HG02938 (cell line): ENCODE data around the gene KCTD14.
"Not testable (repeated sequence)": the region's sequence is repeated elsewhere in the genome, so short reads cannot be mapped to it uniquely, and the experiment has no call there.

ENCODE experiments used
- ATAC-seq: cut with Tn5 transposase; IDR thresholded peaks from one replicate; pipeline ENCODE4 v1.9.1; 2021; ENCODE audit warnings: mild to moderate bottlenecking, moderate library complexity; ENCODE audit not compliant: unreplicated experiment

KCTD14 gene

DNA sequence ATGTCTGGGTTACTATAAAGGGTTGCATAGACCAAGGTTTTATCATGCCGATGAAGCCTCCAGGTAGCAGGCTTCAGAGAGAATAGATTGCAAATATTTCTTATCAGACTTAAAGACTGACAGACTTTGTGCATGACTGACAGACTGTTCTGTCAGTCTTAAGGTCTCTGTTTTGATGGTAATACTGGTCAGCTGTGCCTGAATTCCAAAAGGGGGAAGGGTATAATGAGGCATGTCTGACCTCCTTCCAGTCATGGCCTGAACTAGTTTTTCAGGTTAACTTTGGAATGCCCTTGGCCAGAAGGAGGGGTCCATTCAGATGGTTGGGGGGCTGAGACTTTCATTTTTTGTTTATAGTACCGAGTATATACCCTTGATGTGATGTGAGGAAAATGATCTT lies 4.7 kb upstream of the KCTD14 start:
- ATAC-seq = no peak

DNA sequence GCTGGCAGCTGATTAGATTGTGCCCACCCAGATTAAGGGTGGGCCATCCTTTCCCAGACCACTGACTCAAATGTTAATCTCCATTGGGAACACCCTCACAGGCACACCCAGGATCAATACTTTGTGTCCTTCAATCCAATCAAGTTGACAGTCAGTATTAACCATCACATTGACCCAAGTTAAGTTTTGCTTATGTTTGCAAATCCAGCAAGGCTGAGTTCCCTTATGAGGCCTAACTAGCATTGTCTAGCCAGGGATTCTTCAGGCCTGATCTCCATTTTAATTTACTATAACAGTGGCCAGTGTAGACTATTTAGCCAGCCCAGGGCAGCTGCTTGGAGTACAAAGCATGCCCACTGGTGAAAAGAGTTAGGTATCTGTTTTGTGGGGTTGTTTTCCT lies 2.3 kb upstream of the KCTD14 start:
- no peak for ATAC-seq

DNA sequence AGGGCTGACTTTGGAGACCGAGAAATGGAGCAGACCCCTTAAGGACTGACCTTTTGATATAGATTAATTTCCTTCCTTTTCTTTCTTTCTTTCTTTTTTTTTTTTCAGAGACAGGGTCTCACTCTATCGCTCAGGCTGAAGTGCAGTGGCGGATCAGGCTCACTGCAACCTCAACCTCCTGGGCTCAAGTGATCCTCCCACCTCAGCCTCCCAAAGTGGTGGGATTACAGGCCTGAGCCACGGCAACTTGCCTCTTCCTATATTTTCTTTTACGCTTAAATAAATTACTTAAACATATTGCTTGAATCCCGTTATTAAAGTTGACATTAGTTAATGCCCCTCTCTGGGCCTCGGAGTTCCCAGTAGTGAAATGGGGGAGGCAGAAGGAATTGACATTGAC lies 350 bp upstream of the KCTD14 start:
- ATAC-seq = no peak

DNA sequence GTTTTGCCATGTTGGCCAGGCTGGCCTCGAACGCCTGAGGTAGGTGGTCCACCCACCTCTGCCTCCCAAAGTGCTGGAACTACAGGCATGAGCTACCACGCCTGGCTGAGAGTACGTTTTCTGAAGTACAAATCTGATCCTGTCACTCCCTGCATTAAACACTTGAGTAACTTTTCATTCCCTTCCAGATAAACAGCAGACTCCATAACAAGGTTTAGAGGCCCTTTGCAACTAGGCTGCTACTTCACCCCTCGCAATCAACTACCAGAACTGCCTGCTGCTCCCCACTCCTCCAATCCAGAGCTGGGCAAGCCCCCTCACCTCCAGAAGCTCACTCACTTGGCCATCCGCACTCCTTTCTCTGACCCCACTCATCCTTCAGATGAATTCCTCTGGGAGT lies 1.5 kb downstream of the KCTD14 start:
- no peak for ATAC-seq

DNA sequence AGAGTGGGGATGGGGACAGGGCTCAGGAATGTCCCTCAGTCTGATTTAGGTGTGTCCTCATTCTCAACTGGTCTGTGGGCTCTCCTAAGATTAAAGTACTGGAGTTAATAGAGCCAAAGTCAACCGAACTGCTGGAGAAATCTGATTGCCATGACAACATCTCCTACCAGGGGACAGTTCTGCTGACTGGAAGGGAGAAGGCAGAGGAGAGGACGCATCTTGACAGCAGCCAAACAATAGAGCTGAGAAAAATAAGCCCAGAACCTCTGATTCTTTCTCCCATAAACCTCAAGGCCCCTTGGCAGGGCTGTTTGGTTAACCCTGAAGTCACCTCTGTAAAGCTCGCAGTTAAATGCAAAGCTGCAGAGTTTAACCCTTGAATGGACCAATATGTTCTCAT lies 2.8 kb downstream of the KCTD14 start:
- no peak for ATAC-seq

DNA sequence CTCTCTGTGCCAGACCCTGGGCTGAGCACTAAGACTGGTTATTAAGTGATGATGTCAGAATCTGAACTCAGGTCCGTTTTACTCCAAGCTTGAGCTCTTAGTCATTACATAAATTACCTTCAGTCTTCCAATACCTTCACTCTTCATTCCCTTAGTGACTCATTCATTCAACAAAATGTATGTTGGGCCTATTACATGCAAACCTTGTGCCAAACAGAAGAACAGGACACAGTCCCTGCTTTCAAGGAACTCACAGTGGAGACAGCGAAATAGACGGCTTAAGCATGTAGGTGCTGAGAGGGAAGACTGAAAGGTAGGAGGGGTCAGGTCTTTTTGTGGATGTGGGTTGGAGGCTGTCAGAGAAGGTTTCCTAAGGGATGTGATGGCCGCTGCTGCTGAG lies 3.3 kb downstream of the KCTD14 start:
- no peak for ATAC-seq

DNA sequence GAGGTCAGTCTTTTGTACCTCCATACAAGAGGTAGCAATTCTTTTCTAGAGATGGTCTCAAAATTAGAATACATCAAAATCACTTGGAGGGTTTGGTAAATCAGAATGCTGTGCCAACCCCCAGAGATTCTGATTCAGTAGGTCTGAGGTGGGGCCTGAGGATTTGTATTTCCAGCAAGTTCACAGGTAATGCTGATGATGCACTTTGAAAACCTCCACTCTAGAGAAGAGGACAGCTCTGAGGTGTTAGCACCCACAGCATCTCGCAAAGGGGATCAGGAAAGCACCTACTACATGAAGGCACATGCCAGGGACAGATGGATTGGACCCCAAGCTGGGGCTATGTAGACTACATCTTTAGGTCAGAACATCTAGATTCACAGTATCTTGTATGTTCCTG lies 7.2 kb downstream of the KCTD14 start:
- no peak for ATAC-seq

DNA sequence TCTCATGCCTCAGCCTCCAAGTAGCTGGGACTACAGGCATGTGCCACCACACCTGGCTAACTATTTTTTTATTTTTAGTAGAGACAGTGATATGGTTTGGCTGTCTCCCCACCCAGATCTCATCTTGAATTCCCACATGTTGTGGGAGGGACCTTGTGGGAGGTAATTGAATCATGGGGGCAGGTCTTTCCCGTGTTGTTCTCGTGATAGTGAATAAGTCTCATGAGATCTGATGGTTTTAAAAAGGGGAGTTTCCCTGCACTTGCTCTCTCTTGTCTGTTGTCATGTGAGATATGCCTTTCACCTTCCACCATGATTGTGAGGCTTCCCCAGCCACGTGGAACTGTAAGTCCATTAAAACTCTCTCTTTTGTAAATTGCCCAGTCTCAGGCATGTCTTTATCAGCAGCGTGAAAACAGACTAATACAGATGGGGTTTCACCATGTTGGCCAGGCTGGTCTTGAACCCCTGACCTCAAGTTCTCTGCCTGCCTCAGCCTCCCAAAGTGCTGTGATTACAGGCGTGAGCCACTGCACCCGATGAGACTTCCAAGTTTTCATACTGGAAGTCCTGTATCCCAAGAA lies 8.0 kb downstream of the KCTD14 start:
- not testable (repeated sequence) for ATAC-seq

DNA sequence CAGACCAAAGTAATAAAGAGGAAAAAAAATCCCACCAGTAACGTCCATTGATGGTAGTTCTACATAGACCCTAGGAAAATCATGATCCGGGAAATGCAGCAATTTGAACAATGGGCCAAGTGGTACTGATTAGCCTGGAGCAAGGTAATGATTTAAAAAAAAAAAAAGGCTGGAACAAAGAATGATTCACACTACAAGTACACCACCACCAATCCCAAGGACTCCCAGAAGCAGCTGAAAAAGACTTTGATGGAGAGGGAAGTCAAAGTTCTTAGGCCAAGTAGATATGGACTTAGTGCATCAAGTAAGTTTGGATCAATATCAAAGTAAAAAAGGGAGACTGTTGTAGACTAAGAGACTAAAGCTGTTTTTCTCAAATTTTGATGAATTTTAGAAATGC lies 11.8 kb downstream of the KCTD14 start:
- no peak for ATAC-seq

DNA sequence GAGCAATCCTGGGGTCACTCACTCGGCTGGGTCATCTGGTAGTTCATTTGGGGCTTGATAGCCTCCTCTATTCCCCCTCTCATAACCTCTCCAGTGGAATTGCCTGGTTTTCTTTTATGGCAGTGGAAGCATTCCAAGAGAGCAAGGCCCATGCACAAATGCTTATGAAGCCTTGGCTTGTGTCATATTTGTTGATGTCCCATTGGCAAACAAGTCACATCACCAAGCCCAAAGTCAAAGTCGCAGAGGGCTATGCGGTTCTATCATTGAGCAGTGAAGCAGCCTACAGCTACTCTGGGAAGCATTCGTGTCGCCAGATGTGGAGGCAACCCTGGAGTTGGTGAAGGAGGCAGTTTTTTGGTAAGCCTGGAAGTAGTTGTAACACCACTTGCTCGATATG lies 12.3 kb downstream of the KCTD14 start:
- no peak for ATAC-seq

DNA sequence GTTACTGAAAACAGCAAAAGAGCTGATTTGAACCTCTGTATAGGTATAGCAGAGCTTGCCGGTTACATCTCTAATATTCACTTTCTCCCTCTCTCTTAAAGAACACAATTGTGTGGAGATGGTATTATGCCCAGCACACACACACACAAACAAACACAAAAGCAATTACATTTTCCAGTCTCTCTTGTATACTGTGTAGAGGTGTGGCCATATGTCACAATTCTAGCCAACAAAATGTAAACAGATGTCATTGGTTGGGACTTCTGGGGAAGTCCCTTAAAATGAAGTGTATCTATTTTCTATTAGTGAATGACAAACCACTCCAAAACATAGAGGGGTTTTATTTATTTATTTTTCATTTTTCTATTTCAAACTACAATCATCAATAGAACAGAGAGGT lies 12.8 kb downstream of the KCTD14 start:
- ATAC-seq = no peak

DNA sequence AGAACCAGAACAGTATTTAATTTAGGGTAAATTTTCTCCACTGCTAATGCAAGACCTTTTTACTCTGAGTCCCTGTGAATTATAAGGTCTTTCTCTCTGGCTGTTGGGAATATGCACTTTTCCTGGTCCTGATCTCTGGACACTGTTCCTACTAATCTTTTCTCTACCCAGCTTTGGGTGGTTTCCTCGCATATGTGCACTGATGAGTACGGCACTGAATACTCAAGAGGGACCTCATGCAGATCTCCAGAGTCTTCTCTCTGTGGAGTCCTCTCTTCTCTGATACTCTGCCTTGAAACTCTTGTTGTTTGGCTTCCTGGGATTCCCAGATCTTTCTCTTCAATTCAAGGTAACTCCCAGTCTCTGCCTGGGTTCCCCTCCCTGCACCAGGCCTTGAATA lies 14.0 kb downstream of the KCTD14 start:
- no peak for ATAC-seq

DNA sequence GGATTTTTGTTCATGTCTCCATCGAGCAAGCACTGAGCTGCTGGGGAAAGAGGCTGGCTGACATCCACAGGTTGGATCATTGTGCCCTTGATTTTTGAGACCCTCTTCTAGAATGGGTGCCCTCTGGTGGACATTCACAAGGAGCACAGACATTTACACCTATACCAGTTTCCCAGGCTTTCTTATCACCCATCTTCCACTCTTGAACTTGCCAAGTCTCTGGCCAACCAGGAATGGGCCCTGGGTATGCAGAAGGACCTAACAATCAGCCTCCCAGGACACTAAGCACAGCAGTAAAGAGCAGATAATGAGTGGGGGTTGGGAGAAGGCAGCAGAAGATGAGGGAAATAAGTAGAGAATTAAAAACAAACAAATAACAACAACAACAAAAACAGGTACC lies 22.9 kb downstream of the KCTD14 start:
- no peak for ATAC-seq

DNA sequence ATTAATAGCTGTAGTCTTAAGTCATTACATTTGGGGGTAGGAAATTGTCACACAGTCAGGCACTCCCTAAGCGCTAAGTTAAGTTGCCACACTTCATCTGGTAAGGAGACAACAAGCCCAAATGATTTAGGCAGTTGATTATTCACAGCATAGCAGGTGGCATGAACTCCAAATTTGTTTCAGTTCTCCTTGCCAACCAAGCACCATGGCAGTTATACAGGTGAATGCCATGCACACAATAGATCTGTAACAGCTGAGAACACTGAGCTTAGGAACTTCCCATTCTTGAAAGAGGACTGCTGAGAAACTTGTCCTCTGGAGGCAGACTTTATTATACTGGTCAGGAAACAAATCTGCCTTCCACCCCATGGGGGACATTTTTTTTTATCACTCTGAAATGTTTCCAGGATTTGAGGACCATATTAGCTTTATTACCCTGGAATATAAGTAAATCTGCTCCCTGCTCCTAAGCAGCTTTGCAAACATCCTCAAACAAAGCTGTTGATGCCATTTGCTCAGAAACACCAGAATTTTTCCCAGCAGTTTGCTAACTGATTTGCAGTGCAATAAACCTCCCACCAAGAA lies 23.5 kb downstream of the KCTD14 start:
- no peak for ATAC-seq

DNA sequence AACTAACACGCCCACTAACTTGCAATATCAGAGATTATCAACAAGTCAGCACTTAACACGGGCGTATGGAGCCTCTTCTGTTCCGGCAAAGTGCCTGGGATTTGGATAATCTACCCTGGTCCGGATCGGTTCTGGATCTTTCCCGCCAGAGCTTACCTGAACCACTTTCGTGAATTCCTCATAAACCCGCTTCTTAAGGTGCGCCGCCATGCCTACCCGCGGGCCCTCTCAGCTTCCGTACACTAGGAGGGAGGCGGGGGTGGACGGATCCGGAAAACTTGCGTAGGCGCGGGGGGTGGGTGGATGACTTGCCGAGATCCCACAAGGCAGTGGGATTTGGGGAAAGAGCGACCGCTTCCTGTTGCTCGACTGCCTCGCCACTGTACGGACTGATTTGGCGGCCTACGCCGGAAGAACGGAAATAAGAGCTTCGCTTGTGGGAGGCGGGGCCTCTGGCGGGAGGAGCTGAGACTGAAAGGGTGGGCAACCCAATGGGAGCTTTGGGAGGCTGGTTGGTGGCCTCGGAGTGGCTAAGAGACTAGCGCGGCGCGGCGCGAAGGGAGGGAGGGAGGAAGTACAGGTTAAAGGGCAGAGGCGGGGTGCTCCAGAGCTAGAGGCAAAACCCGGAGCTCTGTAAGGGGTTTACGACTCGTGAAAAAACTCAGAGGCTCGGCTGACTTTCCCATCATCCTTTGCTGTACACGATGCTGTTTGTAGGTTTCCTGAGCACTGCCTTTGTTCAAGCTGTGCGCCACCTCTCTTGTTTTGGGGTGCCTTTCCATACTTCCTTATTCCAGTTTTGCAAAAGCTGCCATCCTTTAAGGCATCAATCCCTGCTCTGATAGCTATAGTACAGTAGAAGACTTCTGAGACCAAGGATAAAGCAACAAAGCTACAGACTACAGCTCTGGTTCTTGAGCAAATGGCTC lies 28.4 kb downstream of the KCTD14 start, which contains the start of gene INTS4:
TSS of gene INTS4 (minus strand) at position 235 of the 929 bp plus-strand sequence. CDS start at position 210, 25 bp downstream.
- peak; percentile 99 for ATAC-seq

DNA sequence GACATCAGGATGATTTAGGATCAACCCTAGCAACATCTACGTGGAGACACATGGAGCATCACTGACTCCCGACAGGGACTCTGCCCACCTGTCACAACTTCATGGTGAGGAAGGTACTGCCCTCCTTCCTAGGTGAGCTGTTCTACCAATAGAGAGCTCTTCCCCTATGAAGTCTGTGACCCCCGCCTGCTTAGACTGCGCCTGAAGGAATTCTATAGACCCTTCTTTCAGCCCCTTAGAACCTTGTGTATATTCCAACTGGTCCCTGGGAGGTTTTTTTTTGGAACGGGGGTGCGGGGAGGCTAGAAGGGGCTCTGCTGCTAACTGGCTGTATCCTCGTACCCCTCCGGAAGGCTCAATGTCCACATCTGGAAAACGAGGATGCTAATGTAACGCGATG lies 29.2 kb downstream of the KCTD14 start:
- ATAC-seq = no peak

DNA sequence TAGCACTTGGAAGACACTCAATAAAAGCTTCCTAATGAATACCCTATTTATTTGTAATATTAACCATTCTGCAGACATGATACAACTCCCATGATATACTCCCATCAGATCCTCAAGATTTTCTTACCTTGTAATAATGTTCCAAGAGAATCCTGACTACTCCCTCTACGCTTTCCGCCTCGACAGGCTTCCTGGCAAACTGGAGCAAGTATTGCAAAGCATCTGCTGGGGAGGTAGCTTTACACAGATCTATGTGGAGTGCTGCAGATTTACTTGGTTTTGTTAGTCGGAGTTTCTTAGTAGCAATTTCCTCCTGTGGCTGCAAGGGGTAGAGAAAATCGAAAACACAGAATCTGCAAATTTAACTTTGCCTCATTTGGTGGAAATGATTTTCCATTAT lies 32.1 kb downstream of the KCTD14 start:
- ATAC-seq = no peak

DNA sequence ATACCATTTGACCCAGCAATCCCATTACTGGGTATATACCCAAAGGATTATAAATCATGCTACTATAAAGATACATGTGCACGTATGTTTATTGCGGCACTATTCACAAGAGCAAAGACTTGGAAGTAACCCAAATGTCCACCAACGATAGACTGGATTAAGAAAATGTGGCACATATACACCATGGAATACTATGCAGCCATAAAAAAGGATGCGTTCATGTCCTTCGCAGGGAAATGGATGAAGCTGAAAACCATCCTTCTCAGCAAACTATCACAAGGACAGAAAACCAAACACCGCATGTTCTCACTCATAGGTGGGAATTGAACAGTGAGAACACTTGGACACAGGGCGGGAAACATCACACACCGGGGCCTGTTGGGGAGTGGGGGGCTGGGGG lies 36.6 kb downstream of the KCTD14 start:
- not testable (repeated sequence) for ATAC-seq

DNA sequence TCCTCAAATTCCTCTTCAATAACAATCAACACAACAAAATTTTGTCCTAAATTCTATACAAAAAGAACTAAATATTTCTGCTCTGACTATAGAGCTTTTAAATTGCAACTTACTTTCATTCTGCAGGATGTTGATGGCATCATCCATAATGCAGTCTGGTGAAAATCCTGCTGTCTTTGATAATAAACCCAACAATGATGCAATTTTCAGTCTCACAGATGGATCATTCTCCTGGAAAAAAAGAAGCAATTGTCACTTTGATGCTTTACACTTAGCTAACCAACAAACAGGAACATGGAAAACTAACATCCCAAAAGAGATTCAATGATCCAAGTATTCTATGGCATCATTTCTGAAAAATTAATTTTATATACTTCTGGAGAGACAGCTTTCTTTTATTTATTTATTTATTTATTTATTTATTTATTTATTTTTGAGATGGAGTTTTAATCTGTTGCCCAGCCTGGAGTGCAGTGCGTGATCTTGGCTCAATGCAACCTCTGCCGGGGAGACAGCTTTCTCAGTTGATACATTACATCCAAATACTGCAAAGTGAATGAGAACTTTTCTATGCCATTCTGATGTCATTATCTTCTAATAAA lies 41.6 kb downstream of the KCTD14 start:
- no peak for ATAC-seq

DNA sequence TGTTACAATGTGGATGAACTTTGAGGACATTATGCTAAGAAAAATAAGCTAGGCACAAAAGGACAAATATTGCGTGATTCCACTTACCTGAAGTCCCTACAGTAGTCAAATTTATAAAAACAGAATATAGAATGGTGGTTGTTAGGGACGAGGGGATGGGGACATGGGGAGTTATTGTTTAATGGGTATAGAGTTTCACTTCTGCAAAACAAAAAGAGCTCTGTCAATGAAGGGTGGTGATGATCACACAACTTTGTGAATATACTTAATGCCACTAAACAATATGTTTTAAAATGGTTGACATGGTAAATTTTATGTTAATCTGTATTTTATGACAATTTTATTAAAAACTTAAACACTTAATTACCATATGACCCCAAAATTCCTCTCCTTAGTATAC lies 54.7 kb downstream of the KCTD14 start:
- ATAC-seq = peak; percentile 78

DNA sequence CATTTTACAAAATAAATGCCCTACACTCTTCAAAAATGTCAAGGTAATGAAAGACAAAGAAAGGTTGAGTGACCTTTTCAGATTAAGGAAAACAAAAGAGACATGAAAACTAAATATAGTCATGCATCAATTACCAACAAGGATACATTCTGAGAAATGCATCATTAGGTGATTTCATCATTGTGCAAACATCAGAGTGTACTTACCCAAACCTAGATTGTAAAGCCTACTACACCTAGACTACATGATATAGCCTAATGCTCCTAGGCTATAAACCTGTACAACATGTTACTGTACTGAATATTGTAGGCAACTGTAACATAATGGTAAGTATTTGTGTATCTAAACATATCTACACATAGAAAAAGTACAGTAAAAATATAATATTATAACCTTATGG lies 55.3 kb downstream of the KCTD14 start:
- ATAC-seq = no peak

DNA sequence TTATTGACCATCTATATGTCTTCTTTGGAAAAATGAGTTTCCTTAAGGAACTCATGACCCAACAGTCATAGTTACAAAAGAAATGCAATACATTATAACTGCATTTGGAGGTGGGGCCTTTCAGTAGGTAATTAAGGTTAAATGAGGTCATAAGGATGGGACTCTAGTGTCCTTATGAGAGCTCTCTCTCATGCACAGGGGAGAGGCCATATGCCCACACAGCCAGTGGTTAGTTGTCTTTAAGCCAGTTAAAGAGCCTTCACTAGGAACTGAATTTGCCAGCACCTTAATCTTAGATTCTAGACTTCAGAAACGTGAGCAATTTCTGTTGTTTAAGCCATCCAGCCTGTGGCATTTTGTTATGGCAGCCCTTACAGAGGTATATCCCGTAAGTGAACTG lies 56.0 kb downstream of the KCTD14 start:
- ATAC-seq = no peak
